Measurements from ENCODE around the gene DDR2.

GRCh38 chr1:162740755-162741154 lies 108.5 kb downstream of the DDR2 start:
- no peak for TF ChIP-seq CTCF (IDR thresholded peaks at IDR 0.05; ENCODE audit: borderline replicate concordance, extremely low read depth, low read length, poor library complexity, severe bottlenecking)
- no peak for TF ChIP-seq EZH2 (IDR thresholded peaks at IDR 0.05; ENCODE audit: borderline replicate concordance, low read depth, low read length, severe bottlenecking)

All from DND-41 (cell line).